HG03558 (cell line): ENCODE measurements around the gene JHY.

Experiments
- ATAC-seq: cut with Tn5 transposase; IDR thresholded peaks from one replicate; pipeline ENCODE4 v1.9.1; 2021; ENCODE audit warnings: moderate number of reproducible peaks; ENCODE audit not compliant: unreplicated experiment; ENCODE audit errors: extremely low read depth

JHY gene

DNA sequence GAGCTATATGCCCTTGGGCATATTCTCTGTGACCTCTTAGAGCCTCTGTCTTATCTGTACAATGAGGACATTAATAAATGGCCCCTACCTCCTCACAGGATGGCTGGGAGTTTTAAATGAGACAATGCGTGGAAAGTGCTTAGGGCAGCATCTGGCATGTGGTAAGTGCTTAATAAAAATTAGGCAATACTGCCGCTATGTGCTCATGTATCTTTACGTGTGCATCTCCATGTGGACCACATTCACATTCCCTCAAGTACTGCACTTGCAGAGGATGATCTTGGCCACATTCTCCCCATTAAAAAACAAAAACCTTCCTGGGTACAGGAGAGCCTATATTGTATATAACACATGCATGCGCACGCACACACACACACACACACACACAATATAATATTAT is 118.2 kb downstream of the JHY start:
- no peak for ATAC-seq

DNA sequence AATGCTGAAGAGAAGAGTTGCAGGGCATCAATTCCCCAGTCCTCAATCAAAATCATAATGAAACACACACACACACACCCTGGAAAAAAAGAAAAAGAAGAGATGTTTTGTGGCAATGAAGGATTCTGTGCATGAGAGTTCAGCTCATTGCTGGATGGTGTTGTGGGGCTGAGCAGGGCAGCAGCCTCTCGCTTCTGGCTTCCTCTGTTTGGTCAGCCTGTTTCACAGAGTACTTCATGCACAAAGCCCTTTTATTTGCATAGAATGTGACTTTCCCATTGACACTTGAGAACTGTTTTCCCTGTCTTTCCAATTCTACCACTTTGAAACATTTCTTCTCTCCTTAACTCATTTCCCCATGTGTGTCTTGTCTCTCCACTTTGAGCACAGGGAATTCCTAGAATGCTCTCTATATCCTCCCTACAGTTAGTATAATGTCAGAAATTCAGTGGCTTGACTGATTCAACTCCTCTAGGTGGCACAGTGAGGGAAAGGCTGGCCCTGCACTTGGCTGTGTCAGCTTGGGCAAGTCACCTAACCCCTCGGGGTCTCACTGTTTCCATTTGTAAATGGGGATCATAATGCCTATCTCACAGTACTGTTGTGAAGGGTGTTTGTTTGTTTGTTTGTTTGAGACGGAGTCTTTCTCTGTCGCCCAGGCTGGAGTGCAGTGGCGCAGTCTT is 124.4 kb downstream of the JHY start:
- no peak for ATAC-seq
